ENCODE results near the gene CNTNAP4. TPM values are rescaled to one million over a fixed set of nuclear protein-coding genes. Genes with fewer than 3 reads are reported as not detected.

Gene CNTNAP4
- total RNA-seq, 2 donors from 2014 or later = 0.05 to 0.57 TPM

GRCh38 chr16:76409706-76410105, 132.5 kb downstream of the CNTNAP4 start:
- Histone ChIP-seq H3K27ac (no peak overlapping the region), H3K27me3 (replicated peaks; ENCODE audit: insufficient read depth) (no peaks in the 10 kb centered on the region), H3K9me3 (no peaks in the 10 kb centered on the region), H3K4me1 (replicated peaks) (no peaks in the 10 kb centered on the region), H3K4me3 (no peak overlapping the region), H3K36me3 (no peaks in the 10 kb centered on the region)
- DNase-seq (ENCODE audit: low spot score) = no peak
- intact Hi-C loops (cut with DNase I) = no loop called here
- TF ChIP-seq CTCF (IDR thresholded peaks at IDR 0.05) (no peak), POLR2AphosphoS5 (IDR thresholded peaks at IDR 0.05) (no peak), POLR2A (IDR thresholded peaks at IDR 0.05) (no peak)
- WGBS = 59% methylated on average over 1 of the region's 1 CpG

GRCh38 chr16:76421571-76421970, 144.4 kb downstream of the CNTNAP4 start:
- WGBS = 64% methylated on average over 2 of the region's 2 CpGs
- TF ChIP-seq CTCF (IDR thresholded peaks at IDR 0.05) = no peak
- TF ChIP-seq POLR2A (IDR thresholded peaks at IDR 0.05) = no peak
- TF ChIP-seq POLR2AphosphoS5 (IDR thresholded peaks at IDR 0.05) = no peak
- Histone ChIP-seq H3K27me3 (replicated peaks; ENCODE audit: insufficient read depth) (no peaks in the 10 kb centered on the region), H3K4me1 (replicated peaks) (no peaks in the 10 kb centered on the region), H3K4me3 (no peak overlapping the region), H3K9me3 (no peaks in the 10 kb centered on the region), H3K27ac (no peak overlapping the region), H3K36me3 (no peaks in the 10 kb centered on the region)
- intact Hi-C loops (cut with DNase I) = no loop called here
- no peak for DNase-seq (ENCODE audit: low spot score)

GRCh38 chr16:76428858-76429257, 151.7 kb downstream of the CNTNAP4 start:
- 61% methylated on average over 5 of the region's 5 CpGs for WGBS

GRCh38 chr16:76441391-76441790, 164.2 kb downstream of the CNTNAP4 start:
- H3K36me3 ChIP-seq = no peaks in the 10 kb centered on the region
- TF ChIP-seq CTCF (IDR thresholded peaks at IDR 0.05) (no peak), POLR2A (IDR thresholded peaks at IDR 0.05) (no peak), POLR2AphosphoS5 (IDR thresholded peaks at IDR 0.05) (no peak)
- H3K4me3 ChIP-seq = no peak overlapping the region
- H3K9me3 ChIP-seq = no peaks in the 10 kb centered on the region
- H3K27me3 ChIP-seq (replicated peaks; ENCODE audit: insufficient read depth) = no peaks in the 10 kb centered on the region
- no peaks in the 10 kb centered on the region for H3K4me1 ChIP-seq (replicated peaks)
- intact Hi-C loops (cut with DNase I) = no loop called here
- 79% methylated on average over 3 of the region's 3 CpGs for WGBS
- no peak overlapping the region for H3K27ac ChIP-seq
- DNase-seq (ENCODE audit: low spot score) = no peak

More at GRCh38 chr16:76428858-76429257, 151.7 kb downstream of the CNTNAP4 start:
- no peak for DNase-seq (ENCODE audit: low spot score)
- Histone ChIP-seq H3K4me3 (no peak overlapping the region), H3K27ac (no peak overlapping the region), H3K27me3 (replicated peaks; ENCODE audit: insufficient read depth) (no peaks in the 10 kb centered on the region), H3K9me3 (no peaks in the 10 kb centered on the region), H3K4me1 (replicated peaks) (no peaks in the 10 kb centered on the region), H3K36me3 (no peaks in the 10 kb centered on the region)
- TF ChIP-seq CTCF (IDR thresholded peaks at IDR 0.05) (no peak), POLR2A (IDR thresholded peaks at IDR 0.05) (no peak), POLR2AphosphoS5 (IDR thresholded peaks at IDR 0.05) (no peak)
- intact Hi-C loops (cut with DNase I) = no loop called here

GRCh38 chr16:76441876-76442275, 164.7 kb downstream of the CNTNAP4 start:
- DNase-seq (ENCODE audit: low spot score) = no peak
- 68% methylated on average over 3 of the region's 3 CpGs for WGBS
- Histone ChIP-seq H3K9me3 (no peaks in the 10 kb centered on the region), H3K36me3 (no peaks in the 10 kb centered on the region), H3K27ac (no peak overlapping the region), H3K4me1 (replicated peaks) (no peaks in the 10 kb centered on the region), H3K27me3 (replicated peaks; ENCODE audit: insufficient read depth) (no peaks in the 10 kb centered on the region), H3K4me3 (no peak overlapping the region)
- intact Hi-C loops (cut with DNase I) = no loop called here
- TF ChIP-seq POLR2A (IDR thresholded peaks at IDR 0.05) (no peak), POLR2AphosphoS5 (IDR thresholded peaks at IDR 0.05) (no peak), CTCF (IDR thresholded peaks at IDR 0.05) (no peak)

Data from prostate gland (tissue), 2 donors.